Smooth muscle cell (in vitro differentiated cells): ENCODE results near the gene BTNL9. TPM values are rescaled to one million over a fixed set of nuclear protein-coding genes. Genes with fewer than 3 reads are reported as not detected.
"Not testable (repeated sequence)": the region's sequence is repeated elsewhere in the genome, so short reads cannot be mapped to it uniquely, and the experiment has no call there.

Source experiments
- DNase-seq: peaks from one replicate; lab custom pipeline; 2025; ENCODE audit not compliant: unreplicated experiment; lab: John Stamatoyannopoulos, UW
- H2AFZ ChIP-seq: fragments of 200-600 bp; sonication (generic); 2 replicates; pipeline ENCODE4 v1.6.0; 2016; ENCODE audit warnings: antibody characterized with exemption, low read depth, mild to moderate bottlenecking
- H3F3A ChIP-seq: fragments of 200-600 bp; sonication (generic); 2 replicates; pipeline ENCODE4 v1.6.0; 2017; ENCODE audit warnings: antibody characterized with exemption, low read depth
- H3K27ac ChIP-seq: fragments of 200-600 bp; sonication (generic); 2 replicates; pipeline ENCODE4 v1.5.1; 2016; ENCODE audit warnings: low read depth, mild to moderate bottlenecking
- H3K27me3 ChIP-seq: fragments of 200-600 bp; sonication (generic); 2 replicates; pipeline ENCODE4 v1.6.1; 2016; ENCODE audit warnings: low read depth, mild to moderate bottlenecking
- H3K36me3 ChIP-seq: fragments of 200-600 bp; sonication (generic); 2 replicates; pipeline ENCODE4 v1.5.1; 2016; ENCODE audit warnings: low read depth
- H3K4me1 ChIP-seq: fragments of 200-600 bp; sonication (generic); 2 replicates; pipeline ENCODE4 v1.5.1; 2016; ENCODE audit warnings: low read depth
- H3K4me2 ChIP-seq: fragments of 200-600 bp; sonication (generic); 2 replicates; pipeline ENCODE4 v1.6.0; 2016; ENCODE audit warnings: mild to moderate bottlenecking
- H3K4me3 ChIP-seq: fragments of 200-600 bp; sonication (generic); 2 replicates; pipeline ENCODE4 v1.5.1; 2016; ENCODE audit warnings: mild to moderate bottlenecking
- H3K79me2 ChIP-seq: fragments of 200-600 bp; sonication (generic); 2 replicates; pipeline ENCODE4 v1.6.0; 2016; ENCODE audit warnings: low read depth, mild to moderate bottlenecking
- H3K9ac ChIP-seq: fragments of 200-600 bp; sonication (generic); 2 replicates; pipeline ENCODE4 v1.6.0; 2016; ENCODE audit warnings: low read depth
- H3K9me3 ChIP-seq: fragments of 200-600 bp; sonication (generic); replicated peaks from 2 replicates; pipeline ENCODE4 v1.5.1; 2016; ENCODE audit warnings: low read depth
- H4K20me1 ChIP-seq: fragments of 200-600 bp; sonication (generic); 2 replicates; pipeline ENCODE4 v1.6.0; 2016; ENCODE audit warnings: low read depth
- WGBS: methylation state at CpG from one replicate; pipeline ENCODE4 v1.1.7; 2016; ENCODE audit warnings: low lambda C conversion rate; 5-methylcytosine and 5-hydroxymethylcytosine counted together
- polyA plus RNA-seq: library from polyadenylated mRNA; unstranded; fragments of >200 nt; fragmentation: Nextera tagmentation; extraction: Ambion mirVana; gene quantifications from 2 replicates; pipeline ENCODE4 v1.2.1, GENCODE V29; 2016
- total RNA-seq: library from RNA; depleted of rRNA; stranded (reverse); fragments of >200 nt; gene quantifications from 2 replicates; pipeline ENCODE4 v1.2.3, GENCODE V29; 2014
- TF ChIP-seq, protein P1 (sequence below): fragments of 200-600 bp; sonication (generic); IDR thresholded peaks from 2 replicates; pipeline ENCODE4 v1.5.1; 2017; ENCODE audit warnings: borderline replicate concordance, mild to moderate bottlenecking, antibody characterized with exemption; ENCODE audit not compliant: insufficient read depth, poor library complexity, severe bottlenecking

Gene BTNL9
- total and polyA plus RNA-seq, 2 experiments from 2014 or later, result not detected

DNA sequence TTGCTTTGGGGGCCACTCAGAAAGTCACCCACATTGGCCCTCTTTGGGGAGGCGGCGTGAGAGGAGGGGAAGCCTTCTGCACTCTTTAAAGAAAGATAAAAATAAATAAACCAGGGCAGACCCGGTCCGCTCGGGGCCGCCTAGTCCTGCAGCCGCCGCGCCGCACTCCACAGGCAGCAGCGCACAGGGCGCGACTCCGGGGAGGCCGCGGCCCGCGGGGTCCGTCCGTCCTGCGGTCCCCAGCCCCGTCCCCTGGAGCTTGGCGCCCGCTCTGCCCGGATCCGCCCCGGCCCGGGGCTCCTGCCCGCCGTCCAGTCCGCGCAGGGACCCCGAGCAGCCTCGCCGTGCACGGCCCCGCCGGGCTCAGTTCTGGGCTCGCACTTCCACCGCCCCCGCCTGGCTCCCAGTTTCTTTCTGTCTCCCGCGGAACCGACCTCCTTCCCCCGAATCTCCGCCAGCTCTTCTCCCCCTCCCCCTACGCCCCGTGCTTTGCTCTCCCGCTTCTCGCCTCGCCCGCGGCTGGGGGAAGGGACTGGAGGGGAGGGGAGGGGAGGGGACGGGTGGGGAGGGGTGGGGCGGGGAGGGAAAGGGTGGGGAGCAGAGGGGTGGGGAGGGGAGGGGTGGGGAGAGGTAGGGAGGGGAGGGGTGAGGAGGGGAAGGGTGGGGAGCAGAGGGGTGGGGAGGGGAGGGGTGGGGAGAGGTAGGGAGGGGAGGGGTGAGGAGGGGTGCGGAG, 57.9 kb downstream of the BTNL9 start:
- not testable (repeated sequence) for H3K36me3 ChIP-seq, H3K9ac ChIP-seq, H3F3A ChIP-seq, H3K9me3 ChIP-seq, H2AFZ ChIP-seq, H3K4me2 ChIP-seq, H3K4me1 ChIP-seq, H3K27ac ChIP-seq, H3K79me2 ChIP-seq, DNase-seq, H3K4me3 ChIP-seq, H4K20me1 ChIP-seq
- H3K27me3 ChIP-seq, result peaks cover 20% of the 10 kb centered on the region
- WGBS, result no CpG with 5 or more reads among the region's 56 CpGs

DNA sequence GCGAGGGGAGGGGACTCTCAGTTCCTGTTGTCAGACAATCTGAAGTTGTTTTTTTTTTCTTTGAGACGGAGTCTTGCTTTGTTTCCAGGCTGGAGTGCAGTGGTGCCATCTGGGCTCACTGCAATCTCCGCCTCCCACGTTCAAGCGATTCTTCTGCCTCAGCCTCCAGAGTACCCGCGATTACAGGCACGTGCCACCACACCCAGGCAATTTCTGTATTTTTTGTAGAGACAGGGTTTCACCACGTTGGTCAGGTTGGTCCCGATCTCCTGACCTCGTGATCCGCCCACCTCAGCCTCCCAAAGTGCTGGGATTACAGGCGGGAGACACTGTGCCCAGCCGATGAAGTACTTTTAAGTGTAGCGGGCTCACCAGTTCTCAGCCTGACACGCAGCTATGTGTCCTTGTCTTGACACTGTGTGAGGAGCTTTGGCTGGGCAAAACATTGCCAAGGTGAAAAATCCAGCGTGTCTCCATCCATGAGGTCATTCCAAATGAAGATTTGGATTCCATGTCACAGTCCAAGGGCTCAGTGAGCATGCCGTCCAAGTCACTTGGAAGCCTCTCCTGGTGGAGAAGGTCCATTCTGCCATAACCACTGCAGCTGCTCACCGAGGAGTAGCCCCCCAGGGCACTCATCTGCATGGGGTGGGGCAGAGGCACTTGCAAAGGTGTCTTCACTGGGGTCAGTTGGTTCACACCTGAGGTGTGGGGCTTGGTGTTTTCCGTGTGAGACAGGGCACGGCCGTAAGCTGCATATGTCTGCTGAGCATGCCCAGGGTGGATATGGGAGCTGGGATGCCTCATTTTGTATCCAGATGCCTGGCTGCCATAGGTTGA, 58.9 kb downstream of the BTNL9 start:
- TF ChIP-seq, protein P1, sequence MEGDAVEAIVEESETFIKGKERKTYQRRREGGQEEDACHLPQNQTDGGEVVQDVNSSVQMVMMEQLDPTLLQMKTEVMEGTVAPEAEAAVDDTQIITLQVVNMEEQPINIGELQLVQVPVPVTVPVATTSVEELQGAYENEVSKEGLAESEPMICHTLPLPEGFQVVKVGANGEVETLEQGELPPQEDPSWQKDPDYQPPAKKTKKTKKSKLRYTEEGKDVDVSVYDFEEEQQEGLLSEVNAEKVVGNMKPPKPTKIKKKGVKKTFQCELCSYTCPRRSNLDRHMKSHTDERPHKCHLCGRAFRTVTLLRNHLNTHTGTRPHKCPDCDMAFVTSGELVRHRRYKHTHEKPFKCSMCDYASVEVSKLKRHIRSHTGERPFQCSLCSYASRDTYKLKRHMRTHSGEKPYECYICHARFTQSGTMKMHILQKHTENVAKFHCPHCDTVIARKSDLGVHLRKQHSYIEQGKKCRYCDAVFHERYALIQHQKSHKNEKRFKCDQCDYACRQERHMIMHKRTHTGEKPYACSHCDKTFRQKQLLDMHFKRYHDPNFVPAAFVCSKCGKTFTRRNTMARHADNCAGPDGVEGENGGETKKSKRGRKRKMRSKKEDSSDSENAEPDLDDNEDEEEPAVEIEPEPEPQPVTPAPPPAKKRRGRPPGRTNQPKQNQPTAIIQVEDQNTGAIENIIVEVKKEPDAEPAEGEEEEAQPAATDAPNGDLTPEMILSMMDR, result no peak
- H3F3A ChIP-seq, result no peaks in the 10 kb centered on the region
- no peaks in the 10 kb centered on the region for H3K4me1 ChIP-seq
- no peak overlapping the region for H3K27ac ChIP-seq
- H2AFZ ChIP-seq, result no peak overlapping the region
- peaks cover 22% of the 10 kb centered on the region for H3K27me3 ChIP-seq
- no peaks in the 10 kb centered on the region for H3K9me3 ChIP-seq
- no peak overlapping the region for H3K4me2 ChIP-seq
- DNase-seq, result no peak
- H3K9ac ChIP-seq, result no peak overlapping the region
- no peak overlapping the region for H3K4me3 ChIP-seq
- no peaks in the 10 kb centered on the region for H3K79me2 ChIP-seq
- H3K36me3 ChIP-seq, result no peaks in the 10 kb centered on the region
- no peaks in the 10 kb centered on the region for H4K20me1 ChIP-seq
- WGBS, result 27% methylated on average over 20 of the region's 22 CpGs

DNA sequence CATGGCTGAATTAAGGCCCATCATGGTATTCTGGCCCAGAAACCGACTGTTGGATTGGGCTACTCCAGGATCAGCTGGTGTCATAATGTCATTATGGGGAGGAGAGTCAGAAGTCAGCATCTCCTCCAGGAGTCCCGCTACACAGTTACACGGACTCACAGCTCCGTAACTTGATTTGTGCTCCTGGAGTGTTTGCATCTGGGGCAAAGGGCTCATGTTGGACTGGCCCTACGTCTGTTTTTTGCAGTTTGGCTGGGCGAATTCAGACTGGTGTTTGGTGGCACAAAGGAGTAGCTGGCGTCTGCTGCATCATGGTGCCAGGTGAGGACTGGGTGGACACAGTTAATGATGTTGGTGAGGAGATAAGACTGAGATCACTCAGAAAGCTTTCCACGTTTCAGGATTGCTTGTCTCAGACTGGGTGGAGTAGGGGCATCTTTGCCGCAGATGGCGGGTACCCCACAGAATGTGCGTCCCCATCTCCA, 59.6 kb downstream of the BTNL9 start:
- no peaks in the 10 kb centered on the region for H3K9me3 ChIP-seq
- H4K20me1 ChIP-seq, result no peaks in the 10 kb centered on the region

More for the DNA sequence above, 59.6 kb downstream of the BTNL9 start:
- Histone ChIP-seq H3K4me2 (no peak overlapping the region), H2AFZ (no peak overlapping the region), H3K4me1 (no peaks in the 10 kb centered on the region), H3K4me3 (no peak overlapping the region), H3F3A (no peaks in the 10 kb centered on the region), H3K9ac (no peak overlapping the region), H3K27ac (no peak overlapping the region), H3K36me3 (no peaks in the 10 kb centered on the region), H3K27me3 (peaks cover 29% of the 10 kb centered on the region), H3K79me2 (no peaks in the 10 kb centered on the region)
- 70% methylated on average over 11 of the region's 11 CpGs for WGBS
- TF ChIP-seq, protein P1, result no peak
- no peak for DNase-seq
